ENCODE measurements around the gene CCL5. TPM values are rescaled to one million over a fixed set of nuclear protein-coding genes. Genes with fewer than 3 reads are reported as not detected.
A peak's percentile ranks its signal among the peaks of the same experiment; 100 is the strongest.

Gene CCL5
- total and polyA plus RNA-seq, 9 donors: 0.60 to 1.7 (median 0.77) TPM

- no peaks in the 10 kb centered on the region for H3K9me3 ChIP-seq (replicated peaks; ENCODE audit: control insufficient read depth, low read depth, low read length)
- DNase-seq: no peak
- peaks cover 5% of the 10 kb centered on the region for H3K36me3 ChIP-seq (ENCODE audit: control insufficient read depth, insufficient read depth, low read length)
- no peak overlapping the region for H3K4me3 ChIP-seq (ENCODE audit: low read length)
- no peak overlapping the region for H3K27ac ChIP-seq (ENCODE audit: low read length)
- no CpG with 5 or more reads among the region's 3 CpGs for WGBS (ENCODE audit: insufficient coverage)
- H3K27me3 ChIP-seq (ENCODE audit: control insufficient read depth, insufficient read depth, low read length): no peaks in the 10 kb centered on the region
- no peaks in the 10 kb centered on the region for H3K4me1 ChIP-seq (ENCODE audit: control insufficient read depth, insufficient read depth, low read length)
Measured at GRCh38 chr17:35867574-35867973, 12.6 kb downstream of the CCL5 start.

GRCh38 chr17:35866341-35866950 is 13.7 kb downstream of the CCL5 start:
- H3K9me3 ChIP-seq (replicated peaks; ENCODE audit: control insufficient read depth, low read depth, low read length): no peaks in the 10 kb centered on the region
- no peak overlapping the region for H3K27ac ChIP-seq (ENCODE audit: low read length)
- H3K36me3 ChIP-seq (ENCODE audit: control insufficient read depth, insufficient read depth, low read length): peaks cover 5% of the 10 kb centered on the region
- WGBS (ENCODE audit: insufficient coverage): no CpG with 5 or more reads among the region's 1 CpG
- H3K27me3 ChIP-seq (ENCODE audit: control insufficient read depth, insufficient read depth, low read length): no peaks in the 10 kb centered on the region
- H3K4me3 ChIP-seq (ENCODE audit: low read length): no peak overlapping the region
- no peak for DNase-seq
- H3K4me1 ChIP-seq (ENCODE audit: control insufficient read depth, insufficient read depth, low read length): no peaks in the 10 kb centered on the region

- no peak overlapping the region for H3K27ac ChIP-seq (ENCODE audit: low read length)
- no peak for DNase-seq
- WGBS (ENCODE audit: insufficient coverage): 78% methylated on average over 1 of the region's 3 CpGs
Measured at GRCh38 chr17:35865412-35866340, 14.5 kb downstream of the CCL5 start.

GRCh38 chr17:35864853-35865252 is 15.3 kb downstream of the CCL5 start:
- Histone ChIP-seq H3K27ac (ENCODE audit: low read length) (no peak overlapping the region), H3K4me1 (ENCODE audit: control insufficient read depth, insufficient read depth, low read length) (no peaks in the 10 kb centered on the region), H3K9me3 (replicated peaks; ENCODE audit: control insufficient read depth, low read depth, low read length) (no peaks in the 10 kb centered on the region), H3K27me3 (ENCODE audit: control insufficient read depth, insufficient read depth, low read length) (no peaks in the 10 kb centered on the region), H3K4me3 (ENCODE audit: low read length) (no peak overlapping the region), H3K36me3 (ENCODE audit: control insufficient read depth, insufficient read depth, low read length) (peaks cover 5% of the 10 kb centered on the region)
- DNase-seq: no peak
- WGBS (ENCODE audit: insufficient coverage): 60% methylated on average over 2 of the region's 7 CpGs

More at GRCh38 chr17:35865412-35866340, 14.5 kb downstream of the CCL5 start:
- Histone ChIP-seq H3K36me3 (ENCODE audit: control insufficient read depth, insufficient read depth, low read length) (peaks cover 5% of the 10 kb centered on the region), H3K4me1 (ENCODE audit: control insufficient read depth, insufficient read depth, low read length) (no peaks in the 10 kb centered on the region), H3K27me3 (ENCODE audit: control insufficient read depth, insufficient read depth, low read length) (no peaks in the 10 kb centered on the region), H3K4me3 (ENCODE audit: low read length) (no peak overlapping the region), H3K9me3 (replicated peaks; ENCODE audit: control insufficient read depth, low read depth, low read length) (no peaks in the 10 kb centered on the region)

GRCh38 chr17:35856603-35857002 is 23.6 kb downstream of the CCL5 start:
- 79% methylated on average over 2 of the region's 2 CpGs for WGBS (ENCODE audit: insufficient coverage)
- no peak overlapping the region for H3K4me3 ChIP-seq (ENCODE audit: low read length)
- DNase-seq: no peak
- no peak overlapping the region for H3K27ac ChIP-seq (ENCODE audit: low read length)
- H3K9me3 ChIP-seq (replicated peaks; ENCODE audit: control insufficient read depth, low read depth, low read length): no peaks in the 10 kb centered on the region
- H3K27me3 ChIP-seq (ENCODE audit: control insufficient read depth, insufficient read depth, low read length): no peaks in the 10 kb centered on the region
- peaks cover 10% of the 10 kb centered on the region for H3K36me3 ChIP-seq (ENCODE audit: control insufficient read depth, insufficient read depth, low read length)
- H3K4me1 ChIP-seq (ENCODE audit: control insufficient read depth, insufficient read depth, low read length): no peaks in the 10 kb centered on the region

- no peaks in the 10 kb centered on the region for H3K9me3 ChIP-seq (replicated peaks; ENCODE audit: control insufficient read depth, low read depth, low read length)
- 50% methylated on average over 1 of the region's 5 CpGs for WGBS (ENCODE audit: insufficient coverage)
- H3K4me3 ChIP-seq (ENCODE audit: low read length): no peak overlapping the region
- no peaks in the 10 kb centered on the region for H3K4me1 ChIP-seq (ENCODE audit: control insufficient read depth, insufficient read depth, low read length)
- H3K27me3 ChIP-seq (ENCODE audit: control insufficient read depth, insufficient read depth, low read length): no peaks in the 10 kb centered on the region
- peaks cover 10% of the 10 kb centered on the region for H3K36me3 ChIP-seq (ENCODE audit: control insufficient read depth, insufficient read depth, low read length)
- H3K27ac ChIP-seq (ENCODE audit: low read length): no peak overlapping the region
- no peak for DNase-seq
Measured at GRCh38 chr17:35855965-35856364, 24.2 kb downstream of the CCL5 start.

- no peaks in the 10 kb centered on the region for H3K9me3 ChIP-seq (replicated peaks; ENCODE audit: control insufficient read depth, low read depth, low read length)
- no peak overlapping the region for H3K4me3 ChIP-seq (ENCODE audit: low read length)
- peaks cover 41% of the 10 kb centered on the region for H3K36me3 ChIP-seq (ENCODE audit: control insufficient read depth, insufficient read depth, low read length)
- peak; percentile 49 for DNase-seq
- no peak overlapping the region for H3K27ac ChIP-seq (ENCODE audit: low read length)
- H3K27me3 ChIP-seq (ENCODE audit: control insufficient read depth, insufficient read depth, low read length): no peaks in the 10 kb centered on the region
- H3K4me1 ChIP-seq (ENCODE audit: control insufficient read depth, insufficient read depth, low read length): no peaks in the 10 kb centered on the region
- 90% methylated on average over 3 of the region's 7 CpGs for WGBS (ENCODE audit: insufficient coverage)
Measured at GRCh38 chr17:35849469-35850348, 30.5 kb downstream of the CCL5 start.

- 82% methylated on average over 3 of the region's 4 CpGs for WGBS (ENCODE audit: insufficient coverage)
- Histone ChIP-seq H3K9me3 (replicated peaks; ENCODE audit: control insufficient read depth, low read depth, low read length) (no peaks in the 10 kb centered on the region), H3K27me3 (ENCODE audit: control insufficient read depth, insufficient read depth, low read length) (no peaks in the 10 kb centered on the region), H3K36me3 (ENCODE audit: control insufficient read depth, insufficient read depth, low read length) (peaks cover 59% of the 10 kb centered on the region), H3K4me3 (ENCODE audit: low read length) (no peak overlapping the region), H3K4me1 (ENCODE audit: control insufficient read depth, insufficient read depth, low read length) (no peaks in the 10 kb centered on the region), H3K27ac (ENCODE audit: low read length) (no peak overlapping the region)
- DNase-seq: no peak
Measured at GRCh38 chr17:35847633-35848373, 32.4 kb downstream of the CCL5 start.

- Histone ChIP-seq H3K27ac (ENCODE audit: low read length) (no peak overlapping the region), H3K9me3 (replicated peaks; ENCODE audit: control insufficient read depth, low read depth, low read length) (no peaks in the 10 kb centered on the region), H3K36me3 (ENCODE audit: control insufficient read depth, insufficient read depth, low read length) (peaks cover 59% of the 10 kb centered on the region), H3K27me3 (ENCODE audit: control insufficient read depth, insufficient read depth, low read length) (no peaks in the 10 kb centered on the region), H3K4me1 (ENCODE audit: control insufficient read depth, insufficient read depth, low read length) (no peaks in the 10 kb centered on the region), H3K4me3 (ENCODE audit: low read length) (no peak overlapping the region)
- no CpG with 5 or more reads among the region's 2 CpGs for WGBS (ENCODE audit: insufficient coverage)
- no peak for DNase-seq
Measured at GRCh38 chr17:35847006-35847405, 33.2 kb downstream of the CCL5 start.
